Stimulated activated CD4-positive, alpha-beta T cell treated with anti-CD3 and anti-CD28 coated beads, Interleukin-15, amount 100 ng/mL, for 24 hours (primary cell): ENCODE measurements around the gene BTLA.
"Not testable (repeated sequence)": the region's sequence is repeated elsewhere in the genome, so short reads cannot be mapped to it uniquely, and the experiment has no call there.

Experiments
- DNase-seq: peaks from one replicate; pipeline ENCODE4 v3.0.0-alpha.2; 2020

The BTLA gene, protein sequence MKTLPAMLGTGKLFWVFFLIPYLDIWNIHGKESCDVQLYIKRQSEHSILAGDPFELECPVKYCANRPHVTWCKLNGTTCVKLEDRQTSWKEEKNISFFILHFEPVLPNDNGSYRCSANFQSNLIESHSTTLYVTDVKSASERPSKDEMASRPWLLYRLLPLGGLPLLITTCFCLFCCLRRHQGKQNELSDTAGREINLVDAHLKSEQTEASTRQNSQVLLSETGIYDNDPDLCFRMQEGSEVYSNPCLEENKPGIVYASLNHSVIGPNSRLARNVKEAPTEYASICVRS

DNA sequence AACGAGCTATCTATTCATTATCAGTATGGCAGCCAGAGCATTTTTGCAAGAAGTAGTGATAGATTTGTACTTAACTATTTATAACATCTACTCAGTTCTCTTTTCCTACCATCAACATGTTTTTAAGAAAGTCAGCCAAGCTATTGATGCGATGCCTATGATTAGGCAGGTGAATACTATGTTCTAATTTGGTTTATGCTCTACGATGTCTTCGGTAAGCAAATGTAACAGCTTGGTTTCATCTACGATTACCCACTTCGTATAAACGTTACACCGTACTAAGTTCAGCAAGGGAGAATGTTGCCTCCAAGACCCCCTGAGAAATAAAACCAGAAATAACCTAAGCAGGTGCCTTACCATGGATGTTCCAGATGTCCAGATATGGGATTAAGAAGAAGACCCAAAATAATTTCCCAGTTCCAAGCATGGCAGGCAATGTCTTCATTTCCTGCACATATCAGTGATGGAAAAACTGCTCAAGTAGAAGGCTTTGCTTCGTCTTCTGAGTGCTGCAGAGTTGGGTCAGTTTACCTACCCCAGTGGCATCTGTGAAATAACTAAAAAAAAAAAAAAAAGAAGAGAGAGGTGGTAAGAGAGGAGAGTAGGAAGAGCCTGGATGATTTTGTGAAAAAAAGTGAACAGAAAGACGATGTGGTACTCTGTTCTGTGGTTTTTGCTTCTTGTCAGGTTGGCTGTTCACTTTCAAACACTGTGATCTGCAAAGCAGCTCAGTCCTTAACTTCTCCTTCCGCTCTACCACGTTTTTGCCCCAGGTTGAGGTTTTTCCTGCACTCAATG is at the start of gene BTLA:
Gene BTLA, minus strand, starts transcription at position 559 of the 798 bp plus-strand sequence. Its CDS starts 114 bp downstream, at position 445.
- peak; percentile 54 for DNase-seq

DNA sequence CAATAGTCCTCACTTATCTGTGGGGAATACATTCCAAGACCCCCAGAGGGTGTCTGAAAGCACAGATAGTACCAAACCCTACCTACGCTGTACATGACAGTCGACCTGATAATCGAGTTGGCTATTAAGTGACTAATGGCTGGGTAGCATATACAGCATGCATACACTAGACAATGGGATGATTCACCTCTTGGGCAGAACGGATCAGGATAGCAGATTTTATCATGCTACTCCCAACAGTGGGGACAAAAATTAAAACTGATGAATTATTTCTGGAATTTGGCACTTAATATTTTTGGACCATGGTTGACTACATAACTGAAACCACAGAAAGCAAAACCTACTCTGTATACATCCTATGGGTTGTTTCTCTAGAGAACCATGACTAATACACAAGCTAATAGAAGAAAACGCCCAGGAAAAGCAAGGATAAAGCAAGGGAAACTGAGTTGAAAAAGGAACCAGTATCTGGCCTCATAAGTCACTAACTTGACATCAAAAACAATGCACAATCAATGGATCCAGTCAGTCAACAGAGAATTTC is 47.0 kb upstream of the BTLA start:
- DNase-seq, result no peak

DNA sequence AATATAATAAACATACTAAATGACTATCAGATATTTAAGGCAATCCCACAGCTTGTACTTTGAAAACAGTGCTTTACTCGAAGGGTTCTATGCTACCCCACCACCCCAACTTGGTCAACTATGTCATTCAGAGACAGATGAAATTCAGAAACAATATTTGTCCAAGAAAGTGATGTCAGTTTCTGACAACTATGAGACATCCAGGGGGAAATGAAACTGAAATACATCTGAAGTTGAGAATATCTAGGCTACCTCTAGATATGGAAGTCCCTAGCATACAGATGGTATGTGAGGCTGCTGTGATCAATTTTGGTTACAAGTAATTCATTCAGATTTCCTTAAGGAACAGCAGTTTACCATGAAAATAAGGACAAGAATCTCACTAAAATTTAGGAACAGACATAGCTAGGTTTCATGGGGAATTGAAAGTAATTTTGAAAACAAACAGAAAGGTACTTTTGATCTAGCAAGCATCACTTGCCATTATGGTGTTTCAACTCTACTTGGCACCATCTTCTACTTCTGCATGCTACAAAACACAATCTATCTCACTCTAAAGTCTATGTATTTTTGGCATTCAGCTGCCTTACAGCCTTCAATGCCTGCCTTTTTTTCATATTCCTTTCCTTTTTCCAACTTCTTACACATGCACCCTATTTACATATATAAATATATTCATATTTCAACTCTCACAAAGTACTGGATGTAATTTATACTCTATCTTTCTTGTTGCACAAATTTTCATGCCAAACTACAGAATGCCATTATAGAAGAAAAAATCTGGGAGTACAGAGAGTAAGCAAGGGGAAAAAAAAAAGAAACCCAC is 40.8 kb upstream of the BTLA start:
- no peak for DNase-seq

DNA sequence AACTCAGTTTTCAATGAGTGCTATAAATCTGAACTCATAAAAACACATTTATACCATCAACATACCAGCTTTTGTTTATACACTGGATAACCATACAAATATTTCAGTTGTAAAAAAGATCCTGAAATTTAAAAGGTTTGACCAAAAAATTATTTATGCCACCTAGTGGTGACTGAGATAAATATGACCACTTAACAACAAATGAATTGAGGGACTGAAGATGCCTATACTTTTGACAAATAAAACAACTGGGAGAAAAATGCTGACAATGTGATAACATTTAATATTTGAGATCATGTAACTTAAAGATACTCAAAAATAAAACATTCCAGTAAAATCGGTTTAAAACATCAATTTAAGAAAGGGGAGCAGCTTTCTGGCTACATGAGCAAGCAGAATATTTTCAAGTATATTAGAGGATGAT is 32.1 kb upstream of the BTLA start:
- DNase-seq, result no peak

DNA sequence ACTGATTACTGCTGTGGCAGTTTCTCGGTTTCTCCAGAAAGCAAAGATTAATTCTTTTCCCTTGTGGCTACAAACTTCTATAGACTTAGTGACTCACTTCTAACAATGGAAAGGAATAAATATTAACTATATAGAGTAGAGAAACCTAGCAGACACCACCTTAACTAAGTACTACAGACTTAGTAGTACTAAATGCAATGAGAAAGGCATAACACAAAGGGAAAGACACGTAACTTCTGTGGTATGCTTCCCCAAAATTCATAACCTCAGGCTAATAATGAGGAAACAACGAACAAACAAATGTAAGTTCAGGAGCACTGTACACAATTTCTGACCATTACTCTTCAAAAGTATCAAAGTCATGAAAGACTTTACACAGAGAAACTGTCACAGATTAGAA is 31.3 kb upstream of the BTLA start:
- DNase-seq, result no peak

DNA sequence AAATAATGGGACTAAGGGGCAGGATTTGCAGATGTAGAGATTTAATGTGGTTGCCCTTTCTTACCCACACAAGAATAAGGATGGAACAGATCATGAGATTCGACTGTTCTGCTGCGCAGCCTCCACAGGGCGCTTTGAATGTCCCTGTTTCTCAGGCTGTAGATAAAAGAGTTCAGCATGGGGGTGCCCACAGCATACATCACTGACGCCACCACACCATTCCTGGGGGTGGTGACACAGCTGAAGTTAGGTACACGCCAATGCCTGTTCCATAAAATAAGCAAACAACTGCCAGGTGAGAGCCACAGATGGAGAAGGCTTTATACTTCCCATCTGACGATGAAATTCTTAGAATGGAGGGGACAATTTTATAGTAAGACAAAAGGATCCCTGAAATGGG is 24.9 kb upstream of the BTLA start:
- DNase-seq, result not testable (repeated sequence)

DNA sequence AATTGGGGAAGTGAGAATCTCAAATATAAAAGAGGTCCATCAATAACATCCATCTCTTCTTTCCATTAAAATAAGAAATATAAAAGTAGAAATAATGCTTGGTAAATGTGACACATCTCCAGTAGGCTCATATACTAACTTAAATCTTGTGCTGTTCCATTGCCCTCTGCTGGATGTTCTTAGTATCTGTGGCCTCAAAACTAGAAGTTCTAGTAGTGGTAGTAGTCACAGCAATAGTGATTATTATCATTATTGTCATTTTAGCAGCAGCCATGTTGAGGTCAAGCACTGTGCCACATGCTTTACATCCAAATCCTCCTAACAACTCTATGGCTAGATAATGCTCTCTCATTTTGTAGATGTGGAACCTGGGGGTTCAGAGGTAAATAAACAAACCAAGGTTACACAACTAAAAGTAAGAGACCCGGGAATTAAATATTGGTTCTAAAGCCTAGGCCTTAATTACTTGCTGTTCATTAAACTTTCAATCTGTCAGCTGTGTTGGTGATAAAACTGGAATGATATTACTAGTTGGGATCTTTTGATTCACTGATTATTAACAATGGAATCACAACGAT is 20.2 kb upstream of the BTLA start:
- no peak for DNase-seq

DNA sequence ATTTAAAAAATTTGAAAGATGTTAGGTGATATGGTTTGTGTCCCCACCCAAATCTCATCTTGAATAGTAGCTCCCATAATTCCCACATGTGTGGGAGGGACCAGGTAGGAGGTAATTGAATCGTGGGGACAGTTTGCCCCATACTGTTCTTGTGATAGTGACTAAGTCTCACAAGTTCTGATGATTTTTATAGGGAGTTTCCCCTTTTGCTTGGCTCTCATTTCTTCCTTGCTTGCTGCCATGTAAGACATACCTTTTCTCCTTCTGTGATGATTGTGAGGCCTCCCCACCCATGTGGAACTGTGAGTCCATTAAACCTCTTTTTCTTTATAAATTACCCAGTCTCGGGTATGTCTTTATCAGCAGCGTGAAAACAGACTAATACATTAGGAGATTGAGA is 19.7 kb upstream of the BTLA start:
- DNase-seq, result not testable (repeated sequence)

DNA sequence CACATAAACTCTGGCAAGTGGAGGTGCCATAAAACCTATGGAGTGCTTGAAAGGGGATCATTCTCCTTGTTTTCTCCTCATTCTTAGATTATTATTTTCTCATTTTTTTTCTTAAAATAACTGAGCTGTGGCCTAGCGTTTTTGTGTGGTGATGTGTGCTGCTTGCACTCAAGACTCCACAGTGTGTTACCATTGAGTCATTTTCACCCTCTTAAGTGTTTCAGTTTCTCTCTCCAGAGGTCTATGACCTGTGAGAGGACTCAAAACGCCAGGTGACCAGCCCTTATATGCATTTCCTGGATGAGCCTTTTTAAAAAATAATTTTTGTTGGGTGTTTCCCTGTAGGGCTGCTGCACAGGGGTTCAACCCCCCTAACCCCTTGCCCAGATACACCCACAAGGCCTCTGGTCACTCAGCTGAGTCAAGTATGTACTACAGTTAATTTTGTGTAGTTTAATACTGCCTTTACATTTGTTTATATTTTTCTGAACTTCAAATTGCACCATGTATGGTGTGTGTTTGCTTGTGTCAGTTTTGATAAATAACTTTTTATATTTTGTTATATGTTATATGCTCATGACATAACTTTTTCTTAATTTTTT is 15.4 kb upstream of the BTLA start:
- DNase-seq, result peak; percentile 29

DNA sequence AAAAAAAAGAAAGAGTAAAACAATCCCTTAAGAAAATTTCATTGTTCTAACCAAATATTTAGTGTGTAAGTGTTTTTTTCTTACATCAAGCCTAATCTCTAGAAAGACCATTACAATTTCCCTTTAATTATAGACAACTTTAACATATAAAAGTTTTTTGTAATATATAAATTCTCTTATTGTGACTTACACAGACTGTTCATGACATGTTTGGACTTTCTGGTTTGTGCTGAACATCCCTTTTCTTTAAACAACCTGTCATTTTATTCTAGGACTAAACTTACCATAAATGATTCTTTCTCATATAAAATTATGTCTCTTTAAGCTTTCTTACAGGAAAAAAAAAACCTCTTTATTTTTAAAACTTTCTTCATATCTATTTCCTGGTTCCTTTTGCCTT is 13.0 kb upstream of the BTLA start:
- DNase-seq, result no peak

DNA sequence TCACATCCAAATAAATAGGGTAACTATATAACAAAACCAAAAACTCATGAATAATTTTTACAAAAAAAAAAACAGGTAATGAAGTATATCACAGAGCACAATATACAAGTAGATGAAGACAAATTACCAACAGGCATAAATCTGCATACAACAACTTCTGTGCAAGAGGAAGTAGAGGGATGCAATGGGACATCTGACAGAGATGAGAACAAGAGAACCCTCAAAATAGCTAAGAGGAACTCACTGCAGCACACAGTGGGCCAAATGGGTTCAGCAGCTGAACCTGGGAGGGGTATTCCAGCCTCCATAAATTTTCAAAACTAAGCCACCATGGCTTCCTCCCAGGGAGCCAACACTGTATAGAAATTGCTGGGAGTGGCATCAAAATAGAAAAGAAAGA is 9.6 kb upstream of the BTLA start:
- no peak for DNase-seq

DNA sequence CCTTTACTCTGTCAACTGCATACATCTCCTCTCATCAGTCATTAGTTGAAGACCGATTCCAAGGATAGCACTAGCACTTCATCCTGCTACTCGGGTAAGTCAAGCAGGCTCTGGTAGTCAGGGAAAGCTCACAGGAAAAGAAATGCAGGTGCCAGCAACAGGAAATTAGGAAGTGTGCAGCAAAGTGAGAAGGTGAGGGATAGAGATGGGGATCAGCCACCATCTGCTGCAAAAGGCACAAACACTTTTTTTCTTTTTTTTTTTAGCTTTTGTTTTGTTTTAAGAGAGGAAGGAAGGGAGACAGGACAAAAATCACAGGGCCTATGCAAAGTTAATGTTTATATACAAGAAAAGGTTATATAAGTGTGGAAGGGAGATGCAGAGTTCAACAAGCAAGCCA is 9.0 kb upstream of the BTLA start:
- DNase-seq, result no peak

DNA sequence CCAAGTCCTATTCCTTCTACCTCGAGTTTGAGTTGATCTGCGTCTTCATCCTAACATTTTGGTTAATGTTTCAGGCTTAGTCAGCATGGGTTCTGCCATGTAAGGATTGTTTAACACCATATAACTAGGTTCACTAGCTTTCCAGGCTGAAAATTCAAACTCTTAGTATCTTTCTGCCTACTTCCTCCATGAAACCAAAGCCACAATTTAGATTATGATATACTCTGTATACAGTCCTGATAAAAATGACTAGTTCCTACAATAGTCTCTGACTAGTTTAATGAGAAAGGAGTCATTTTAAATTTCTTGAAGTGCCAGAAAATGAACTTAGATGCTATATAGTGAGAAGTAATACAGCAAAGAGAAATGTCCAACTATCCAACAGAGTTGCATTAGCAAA is 6.6 kb upstream of the BTLA start:
- DNase-seq, result no peak

DNA sequence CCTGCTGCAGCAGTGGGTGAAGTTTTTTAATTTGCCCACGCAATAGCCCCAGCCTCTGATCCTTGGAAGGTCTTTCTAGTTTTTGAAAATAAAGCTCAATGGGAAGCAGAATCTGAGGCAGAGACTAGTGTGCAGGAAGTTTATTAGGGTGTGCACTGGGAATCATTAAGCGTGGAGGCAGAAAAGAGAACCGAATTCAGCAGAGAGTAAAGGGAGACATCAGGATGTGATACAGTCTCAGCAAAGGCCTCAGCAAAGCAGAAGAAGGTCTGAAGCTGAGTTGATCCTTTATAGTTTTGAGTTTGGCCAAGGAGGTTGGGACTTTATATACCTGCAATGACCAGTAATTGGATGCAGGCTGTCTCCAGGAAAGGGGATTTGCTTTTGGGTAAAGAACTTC is 4.9 kb upstream of the BTLA start:
- DNase-seq, result no peak

DNA sequence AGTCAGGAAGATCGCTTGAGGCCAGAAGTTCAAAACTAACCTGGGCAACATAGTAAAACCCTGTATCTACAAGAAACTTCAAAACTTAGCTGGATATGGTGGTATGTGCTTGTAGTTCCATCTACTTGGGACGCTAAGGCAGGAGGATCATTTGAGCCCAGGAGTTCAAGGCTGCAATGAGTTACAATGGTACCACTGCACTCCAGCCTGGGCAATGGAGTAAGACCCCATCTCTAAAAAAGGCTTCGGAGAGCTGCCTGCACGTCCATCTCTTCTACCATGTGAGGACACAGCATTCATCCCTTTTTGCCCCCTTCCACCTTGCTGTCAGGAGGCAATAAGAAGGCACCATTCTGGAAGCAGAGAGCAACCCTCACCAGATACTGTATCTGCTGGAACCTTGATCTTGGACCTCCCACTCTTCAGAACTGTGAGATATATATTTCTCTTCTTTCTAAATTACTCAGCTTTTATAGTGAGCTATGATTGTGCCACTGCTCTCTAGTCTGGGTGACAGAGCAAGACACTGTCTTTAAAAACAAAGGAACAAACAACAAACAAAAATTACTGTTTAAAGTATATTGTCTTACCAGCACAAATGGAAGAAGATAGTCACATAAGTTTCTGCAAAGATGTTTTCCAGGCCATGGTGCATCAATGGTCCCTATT is 4.2 kb upstream of the BTLA start:
- no peak for DNase-seq

DNA sequence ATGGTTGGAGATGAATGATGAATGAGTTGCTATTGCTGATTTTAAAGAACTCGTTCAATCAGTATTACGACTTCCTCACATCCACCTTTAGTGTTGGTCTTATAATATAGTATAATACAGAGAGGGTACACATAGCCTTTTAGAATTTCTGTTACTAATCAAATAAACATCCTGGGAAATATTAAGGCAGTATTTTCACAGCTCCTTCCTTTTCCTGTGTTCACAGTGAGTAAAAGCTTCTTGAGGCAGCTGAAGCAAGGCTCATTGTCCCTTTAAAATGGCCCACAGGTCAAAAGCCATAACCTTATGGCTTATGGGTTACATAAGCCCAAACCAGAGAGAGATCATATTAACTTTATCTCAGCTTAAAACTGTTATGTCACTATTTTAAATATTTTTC is 1.3 kb upstream of the BTLA start:
- no peak for DNase-seq

DNA sequence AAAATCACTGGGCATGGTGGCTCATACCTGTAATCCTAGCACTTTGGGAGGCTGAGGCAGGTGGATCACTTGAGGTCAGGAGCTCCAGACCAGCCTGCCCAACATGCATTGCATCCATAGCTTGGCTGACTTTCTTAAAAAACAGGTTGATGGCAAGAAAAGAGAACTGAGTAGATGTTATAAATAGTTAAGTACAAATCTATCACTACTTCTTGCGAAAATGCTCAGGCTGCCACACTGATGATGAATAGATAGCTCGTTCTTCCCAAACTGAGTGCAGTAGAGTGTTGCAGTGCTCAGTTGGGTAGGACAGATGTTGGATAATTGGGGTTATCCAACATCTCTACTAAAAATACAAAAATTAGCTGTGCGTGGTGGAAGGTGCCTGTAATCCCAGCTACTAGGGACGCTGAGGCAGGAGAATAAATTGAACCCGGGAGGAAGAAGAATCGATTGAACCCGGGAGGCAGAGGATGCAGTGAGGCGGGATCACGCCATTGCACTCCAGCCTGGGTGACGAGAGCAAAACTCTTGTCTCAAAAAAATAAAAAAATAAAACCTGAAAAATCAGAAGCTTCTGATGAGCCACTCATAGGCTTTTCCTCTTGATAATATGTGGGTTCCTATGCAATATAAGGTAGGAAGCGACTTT is 1.2 kb downstream of the BTLA start:
- DNase-seq, result peak; percentile 39

DNA sequence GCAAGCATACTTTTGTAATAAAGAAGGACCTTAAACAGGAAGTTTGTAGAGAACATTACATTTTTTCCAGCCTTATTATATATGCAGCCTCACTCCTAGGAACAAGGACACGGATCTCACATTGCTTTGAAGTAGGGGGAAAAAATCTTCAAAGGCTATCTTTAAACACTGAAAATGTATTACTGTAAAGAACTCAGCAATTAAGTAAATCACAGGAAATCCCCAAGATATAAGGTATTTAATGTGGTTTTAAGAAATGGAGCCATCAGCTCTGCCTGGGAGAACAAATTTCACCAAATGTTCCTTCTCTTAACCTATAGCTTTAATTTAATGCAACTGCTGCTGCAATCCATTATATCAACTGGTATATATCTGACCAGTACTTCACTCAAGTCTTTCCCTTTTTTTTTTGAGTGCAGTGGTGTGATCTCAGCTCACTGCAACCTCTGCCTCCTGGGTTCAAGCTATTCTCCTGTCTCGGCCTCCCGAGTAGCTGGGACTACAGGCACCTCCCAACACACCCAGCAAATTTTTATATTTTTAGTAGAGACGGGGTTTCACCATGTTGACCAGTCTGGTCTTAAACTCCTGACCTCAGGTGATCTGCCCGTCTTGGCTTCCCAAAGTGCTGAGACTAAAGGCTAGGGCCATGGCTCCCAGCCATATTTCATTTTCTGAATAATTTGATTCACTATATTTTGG is 2.8 kb downstream of the BTLA start:
- no peak for DNase-seq

DNA sequence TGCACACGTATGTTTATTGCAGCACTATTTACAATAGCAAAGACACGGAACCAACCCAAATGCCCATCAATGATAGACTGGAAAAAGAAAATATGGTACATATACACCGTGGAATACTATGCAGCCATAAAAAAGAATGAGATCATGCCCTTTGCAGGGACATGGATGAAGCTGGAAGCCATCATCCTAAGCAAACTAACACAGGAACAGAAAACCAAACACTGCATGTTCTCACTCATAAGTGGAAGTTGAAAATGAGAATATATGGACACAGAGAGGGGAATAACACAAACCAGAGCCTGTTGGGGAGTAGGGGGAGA is 4.9 kb downstream of the BTLA start:
- DNase-seq, result not testable (repeated sequence)

DNA sequence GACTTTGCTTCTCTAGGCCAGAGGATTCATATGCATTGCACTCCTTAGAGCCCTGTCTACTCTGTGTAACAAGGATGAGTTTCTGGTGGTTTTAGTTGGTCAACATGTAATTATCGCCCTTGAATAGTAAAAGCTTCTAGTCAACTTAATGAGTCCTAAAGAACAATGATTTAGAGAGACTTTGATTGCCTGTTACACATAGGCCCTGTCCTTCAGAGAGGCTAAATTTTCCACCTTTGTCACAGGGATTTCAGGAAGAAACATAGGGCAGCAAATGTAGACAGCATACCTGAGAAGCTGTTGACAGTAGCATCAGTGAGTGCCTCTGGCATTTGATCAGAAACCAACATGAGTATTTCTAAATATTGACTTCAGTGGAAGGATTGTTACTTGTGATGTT is 7.1 kb downstream of the BTLA start:
- DNase-seq, result no peak

DNA sequence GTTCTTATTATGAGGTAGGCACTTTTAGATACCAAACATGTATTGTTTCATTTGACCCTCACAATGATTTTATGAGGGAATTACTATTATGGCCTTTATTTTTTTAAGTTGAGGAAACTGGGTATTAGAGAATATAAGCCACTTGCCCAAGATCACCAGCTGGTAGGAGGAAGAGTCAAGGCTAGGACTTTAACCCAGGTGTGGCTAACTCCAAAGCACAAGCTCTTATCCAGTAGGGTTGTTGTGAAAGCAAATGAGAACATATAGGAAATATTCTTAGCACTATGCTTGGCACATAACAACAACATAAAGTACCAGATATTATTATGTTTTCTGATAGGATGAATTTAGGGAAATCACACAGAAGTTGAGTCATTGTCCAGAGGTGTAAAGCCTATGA is 7.9 kb downstream of the BTLA start:
- no peak for DNase-seq
